GM19452 (cell line): Measurements from ENCODE around the gene RPTOR.

ENCODE experiments used
- ATAC-seq: cut with Tn5 transposase; IDR thresholded peaks from one replicate; pipeline ENCODE4 v1.9.1; 2021; ENCODE audit not compliant: unreplicated experiment

RPTOR gene

GRCh38 chr17:80979547-80980378 lies 435.1 kb downstream of the RPTOR start:
- no peak for ATAC-seq

GRCh38 chr17:80980397-80981061 lies 435.9 kb downstream of the RPTOR start:
- no peak for ATAC-seq

GRCh38 chr17:80981062-80981902 lies 436.6 kb downstream of the RPTOR start:
- no peak for ATAC-seq

- no peak for ATAC-seq
Observed at GRCh38 chr17:80981929-80982425, 437.3 kb downstream of the RPTOR start.

- no peak for ATAC-seq
Observed at GRCh38 chr17:80982426-80982974, 437.9 kb downstream of the RPTOR start.

GRCh38 chr17:80983545-80983944 lies 438.9 kb downstream of the RPTOR start:
- no peak for ATAC-seq

- ATAC-seq: no peak
Observed at GRCh38 chr17:80984749-80985148, 440.1 kb downstream of the RPTOR start.

GRCh38 chr17:80986046-80986445 lies 441.4 kb downstream of the RPTOR start:
- no peak for ATAC-seq

GRCh38 chr17:80986816-80987475 lies 442.3 kb downstream of the RPTOR start:
- no peak for ATAC-seq

- no peak for ATAC-seq
Observed at GRCh38 chr17:80987941-80988461, 443.4 kb downstream of the RPTOR start.

- ATAC-seq: no peak
Observed at GRCh38 chr17:80989586-80989913, 444.9 kb downstream of the RPTOR start.

GRCh38 chr17:80990921-80991644 lies 446.4 kb downstream of the RPTOR start:
- no peak for ATAC-seq

- no peak for ATAC-seq
Observed at GRCh38 chr17:80991645-80992076, 447.0 kb downstream of the RPTOR start, which contains the start of gene CHMP6. Gene CHMP6 (plus strand): TSS chr17:80991841. CDS start chr17:80991919, 78 bp downstream.

GRCh38 chr17:80992077-80992947 lies 447.7 kb downstream of the RPTOR start:
- no peak for ATAC-seq

- no peak for ATAC-seq
Observed at GRCh38 chr17:80992948-80993624, 448.4 kb downstream of the RPTOR start.

GRCh38 chr17:80995131-80995530 lies 450.5 kb downstream of the RPTOR start:
- no peak for ATAC-seq

- no peak for ATAC-seq
Observed at GRCh38 chr17:80996422-80997305, 452.0 kb downstream of the RPTOR start.
